Heart left ventricle (tissue), 13 donors: ENCODE data around the gene OR6C75.

Experiments
- CTCF ChIP-seq, 12 donors: fragments of 200-600 bp; sonication (generic) in 4 of 12; IDR thresholded peaks; one replicate each; pipeline versions ENCODE4 v1.5.0 to v1.8.0; 2018 to 2022; ENCODE audit warnings: antibody characterized with exemption in 12 of 12, mild to moderate bottlenecking in 5 of 12
- POLR2A ChIP-seq, 2 donors: fragments of 450-650 bp; IDR thresholded peaks; one replicate each; pipeline ENCODE4 v1.6.1; 2017; ENCODE audit warnings: antibody characterized with exemption in 2 of 2, mild to moderate bottlenecking in 2 of 2, moderate library complexity in 2 of 2
- donor health status: ischemic (EF 13 %, LVEDD 7.1; RV severe dilation, severe dysfunction).
- donor health status: DM: no; HTN: yes; CAD: no.
- donor health status: DM: no; HTN: no; CAD: no.
- donor health status: ischemic (EF 25% LVEDD 6.9; RV normal size, moderate dysfunction).
- donor health status: ischemic (EF 25% LVEDD 5.7; RV mildly dilated, moderate dysfunction).
- donor health status: ischemic (EF 35%, LVEDD 5.7; RV mildly dilated, moderate dysfunction).
- donor health status: nonischemic (EF 11% LVEDD 7.7; RV severe dilation, severe dysfunction).
- donor health status: DM: yes; HTN: yes; CAD: no.
- donor health status: PGD.
- donor health status: ischemic (EF 29% LVEDD 5.4; RV normal size, mild dysfunction).
- donor health status: nonischemic (EF 23%, LVEDD 6.1; RV moderate dilation, normal function).

DNA sequence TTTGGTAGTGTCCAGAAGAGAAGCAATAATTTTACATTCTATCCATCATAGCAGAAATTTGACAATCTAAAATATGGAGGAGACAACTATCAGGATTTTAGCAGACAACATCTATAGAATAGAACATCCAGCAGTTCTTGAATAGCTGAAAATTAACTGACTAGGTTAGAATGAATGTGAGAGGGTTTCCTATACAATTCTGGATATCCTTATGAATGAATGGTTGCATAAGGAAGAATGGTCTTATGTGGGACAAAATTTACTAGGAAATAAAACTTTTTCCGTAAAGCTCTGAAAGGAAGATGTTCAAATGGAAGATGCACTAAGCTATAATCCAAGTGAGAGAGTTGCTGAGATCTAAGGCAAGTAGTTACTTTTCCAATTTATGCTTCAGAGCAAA, 32.3 kb upstream of the OR6C75 start, which contains the start of gene OR6C3:
- TF ChIP-seq CTCF (IDR thresholded peaks at IDR 0.05) (no peak), POLR2A (IDR thresholded peaks at IDR 0.05) (no peak)
